Lower lobe of right lung (tissue), 2 donors: Measurements from ENCODE around the gene IMMP2L. TPM values are rescaled to one million over a fixed set of nuclear protein-coding genes. Genes with fewer than 3 reads are reported as not detected.

ENCODE experiments used
- ATAC-seq, 2 donors: fragments of 200-7000 bp; cut with Tn5 transposase; one replicate each; pipeline ENCODE4 v1.9.1; 2020 to 2022; ENCODE audit warnings: mild to moderate bottlenecking in 2 of 2, moderate library complexity in 2 of 2
- DNase-seq: peaks from one replicate; pipeline ENCODE4 v3.0.0-alpha.2; 2020
- H3K27ac ChIP-seq: fragments of 200-600 bp; one replicate; pipeline ENCODE4 v1.8.0; 2022
- H3K27me3 ChIP-seq: fragments of 200-600 bp; one replicate; pipeline ENCODE4 v1.8.0; 2022; ENCODE audit warnings: low read depth
- H3K36me3 ChIP-seq: fragments of 200-600 bp; one replicate; pipeline ENCODE4 v1.8.0; 2022; ENCODE audit warnings: mild to moderate bottlenecking
- H3K4me1 ChIP-seq: fragments of 200-600 bp; one replicate; pipeline ENCODE4 v1.8.0; 2022
- H3K4me3 ChIP-seq: fragments of 200-600 bp; one replicate; pipeline ENCODE4 v1.8.0; 2022; ENCODE audit warnings: mild to moderate bottlenecking
- H3K9me3 ChIP-seq: fragments of 200-600 bp; one replicate; pipeline ENCODE4 v1.8.0; 2022
- CTCF ChIP-seq: fragments of 200-600 bp; IDR thresholded peaks from one replicate; pipeline ENCODE4 v1.8.0; 2022; ENCODE audit warnings: antibody characterized with exemption, mild to moderate bottlenecking
- intact Hi-C: fragments of 100-400 bp; cut with DNase I; formaldehyde crosslinking; loops from one replicate; pipeline ENCODE4 v1.11.0; 2022
- total RNA-seq: library from RNA; stranded (reverse); fragmentation: NEBNext Ultra II Directional; extraction: Animal tissue kit (Norgen Biotek cat#: 25700); gene quantifications from one replicate; pipeline ENCODE4 v1.2.1, GENCODE V29; 2021
- donor health status: DM: no; HTN: yes; CAD: no; lungs with severe emphysema.

Gene IMMP2L
- total RNA-seq, 1 donor from 2014 or later = 14.7 TPM

- ATAC-seq (no peak), DNase-seq (no peak)
- Histone ChIP-seq H3K4me3 (no peak overlapping the region), H3K9me3 (no peaks in the 10 kb centered on the region), H3K36me3 (no peaks in the 10 kb centered on the region), H3K27ac (no peak overlapping the region), H3K4me1 (no peaks in the 10 kb centered on the region), H3K27me3 (no peaks in the 10 kb centered on the region)
- intact Hi-C loops = no loop called here
- no peak for TF ChIP-seq CTCF
Observed at GRCh38 chr7:111408724-111409123, 153.6 kb downstream of the IMMP2L start.

- Histone ChIP-seq H3K27ac (no peak overlapping the region), H3K27me3 (no peaks in the 10 kb centered on the region), H3K4me1 (no peaks in the 10 kb centered on the region), H3K36me3 (no peaks in the 10 kb centered on the region), H3K4me3 (no peak overlapping the region), H3K9me3 (no peaks in the 10 kb centered on the region)
- no peak for ATAC-seq
- intact Hi-C loops = no loop called here
- no peak for TF ChIP-seq CTCF
- DNase-seq = no peak
Observed at GRCh38 chr7:111407258-111407657, 155.0 kb downstream of the IMMP2L start.

GRCh38 chr7:111405621-111406020 is 156.7 kb downstream of the IMMP2L start:
- no peak for TF ChIP-seq CTCF
- H3K27me3 ChIP-seq = no peaks in the 10 kb centered on the region
- DNase-seq (no peak), ATAC-seq (no peak)
- intact Hi-C loops = no loop called here
- no peak overlapping the region for H3K27ac ChIP-seq
- no peaks in the 10 kb centered on the region for H3K9me3 ChIP-seq
- H3K4me3 ChIP-seq = no peak overlapping the region
- H3K4me1 ChIP-seq = peaks cover 4% of the 10 kb centered on the region
- H3K36me3 ChIP-seq = no peaks in the 10 kb centered on the region

- Histone ChIP-seq H3K9me3 (peaks cover 7% of the 10 kb centered on the region), H3K27me3 (no peaks in the 10 kb centered on the region), H3K27ac (no peak overlapping the region), H3K4me1 (peaks cover 4% of the 10 kb centered on the region), H3K4me3 (no peak overlapping the region), H3K36me3 (no peaks in the 10 kb centered on the region)
- no peak for ATAC-seq
- no peak for DNase-seq
- no peak for TF ChIP-seq CTCF
- intact Hi-C loops = no loop called here
Observed at GRCh38 chr7:111401516-111401915, 160.8 kb downstream of the IMMP2L start.

- Histone ChIP-seq H3K27me3 (no peaks in the 10 kb centered on the region), H3K4me1 (peaks cover 4% of the 10 kb centered on the region), H3K27ac (no peak overlapping the region), H3K9me3 (peaks cover 7% of the 10 kb centered on the region), H3K36me3 (no peaks in the 10 kb centered on the region), H3K4me3 (no peak overlapping the region)
- DNase-seq (no peak), ATAC-seq (no peak)
- intact Hi-C loops = no loop called here
- TF ChIP-seq CTCF = no peak
Observed at GRCh38 chr7:111400088-111400487, 162.2 kb downstream of the IMMP2L start.

- no peak for DNase-seq
- H3K36me3 ChIP-seq = no peaks in the 10 kb centered on the region
- no peak for TF ChIP-seq CTCF
- H3K4me1 ChIP-seq = peaks cover 7% of the 10 kb centered on the region
- peaks cover 7% of the 10 kb centered on the region for H3K9me3 ChIP-seq
- H3K4me3 ChIP-seq = no peak overlapping the region
- ATAC-seq = no peak
- H3K27ac ChIP-seq = no peak overlapping the region
- intact Hi-C loops = no loop called here
- no peaks in the 10 kb centered on the region for H3K27me3 ChIP-seq
Observed at GRCh38 chr7:111394891-111395290, 167.4 kb downstream of the IMMP2L start.
